Endothelial cell of umbilical vein (primary cell): ENCODE data around the gene COL19A1. TPM values are rescaled to one million over a fixed set of nuclear protein-coding genes. Genes with fewer than 3 reads are reported as not detected.

ENCODE experiments used
- BruUV-seq: library from RNA; stranded (reverse); fragments of 400-500 nt; replicated peaks from 2 replicates; lab custom pipeline; 2021; lab: Mats Ljungman, UMichigan
- CTCF ChIA-PET: fragments of 300-600, 350-600 bp; sonication (Branson Sonifier 250); formaldehyde crosslinking; loops from one replicate; lab custom pipeline; 2021; ENCODE audit warnings: antibody characterized with exemption, inconsistent platforms; lab: Charles Lee
- POLR2A ChIA-PET: fragments of 300-600, 350-600 bp; sonication (Branson Sonifier 250); formaldehyde crosslinking; loops from one replicate; lab custom pipeline; 2021; ENCODE audit warnings: antibody characterized with exemption, inconsistent platforms; lab: Charles Lee
- DNase-seq: peaks from one replicate; pipeline ENCODE4 v3.0.0-alpha.2; 2011; ENCODE audit warnings: low read depth, low spot score
- FAIRE-seq: peaks from 2 replicates; lab custom pipeline; 2011; peaks lifted over from hg19 to GRCh38; lab: Jason Lieb, UNC
- H2AFZ ChIP-seq: 2 replicates; pipeline ENCODE4 v1.6.0; 2012; ENCODE audit warnings: low read depth, low read length, control low read depth, inconsistent platforms
- H3K27ac ChIP-seq: 2 replicates; pipeline ENCODE4 v1.5.1; 2011; ENCODE audit warnings: low read depth, mild to moderate bottlenecking, control low read depth, low read length, moderate library complexity; ENCODE audit not compliant: insufficient read depth
- H3K27me3 ChIP-seq, 2 experiments: 2 replicates each; pipeline versions ENCODE4 v1.6.0 to v1.6.1; 2011; ENCODE audit warnings: low read length in 2 of 2, mixed read lengths in 1 of 2; ENCODE audit not compliant: control insufficient read depth in 2 of 2, insufficient read depth in 2 of 2
- H3K36me3 ChIP-seq, 2 experiments: 2 replicates in 1 of 2; 3 replicates in 1 of 2; pipeline ENCODE4 v1.5.1; 2011; ENCODE audit warnings: low read length in 2 of 2, mild to moderate bottlenecking in 1 of 2, moderate library complexity in 1 of 2; ENCODE audit not compliant: control insufficient read depth in 2 of 2, insufficient read depth in 2 of 2; ENCODE audit errors: extremely low read depth in 1 of 2
- H3K4me1 ChIP-seq: 3 replicates; pipeline ENCODE4 v1.5.1; 2011; ENCODE audit warnings: mild to moderate bottlenecking, low read length; ENCODE audit not compliant: control insufficient read depth, insufficient read depth; ENCODE audit errors: extremely low read depth
- H3K4me2 ChIP-seq: 2 replicates; pipeline ENCODE4 v1.6.1; 2011; ENCODE audit warnings: low read length, control low read depth, mixed read lengths; ENCODE audit not compliant: insufficient read depth
- H3K4me3 ChIP-seq, 3 experiments: fragments of 200-600 bp in 1 of 3; sonication (generic), shearing (Covaris generic) in 1 of 3; replicated peaks in 1 of 3; 2 replicates each; pipeline ENCODE4 v1.5.1; 2011 to 2016; ENCODE audit warnings: control low read depth in 3 of 3, low read length in 3 of 3, mild to moderate bottlenecking in 2 of 3, inconsistent platforms in 1 of 3, low read depth in 1 of 3, moderate library complexity in 1 of 3; ENCODE audit not compliant: insufficient read depth in 1 of 3
- H3K79me2 ChIP-seq: 2 replicates; pipeline ENCODE4 v1.6.0; 2012; ENCODE audit warnings: low read length, inconsistent platforms; ENCODE audit not compliant: control insufficient read depth, insufficient read depth
- H3K9ac ChIP-seq: replicated peaks from 2 replicates; pipeline ENCODE3; 2011; ENCODE audit warnings: low read length, control low read depth; ENCODE audit not compliant: insufficient read depth; ENCODE audit errors: extremely low read depth
- H3K9me1 ChIP-seq: replicated peaks from 3 replicates; pipeline ENCODE4 v1.6.0; 2011; ENCODE audit warnings: mild to moderate bottlenecking, low read length; ENCODE audit not compliant: control insufficient read depth, insufficient read depth; ENCODE audit errors: extremely low read depth
- H3K9me3 ChIP-seq: replicated peaks from 2 replicates; pipeline ENCODE4 v1.5.1; 2012; ENCODE audit warnings: low read length, inconsistent platforms; ENCODE audit not compliant: control insufficient read depth, insufficient read depth
- H4K20me1 ChIP-seq: replicated peaks from 2 replicates; pipeline ENCODE3; 2011; ENCODE audit warnings: mild to moderate bottlenecking, low read length; ENCODE audit not compliant: control insufficient read depth, insufficient read depth; ENCODE audit errors: extremely low read depth
- EZH2 ChIP-seq: IDR thresholded peaks from 2 replicates; pipeline ENCODE4 v1.6.1; 2012; ENCODE audit warnings: borderline replicate concordance, low read depth, mild to moderate bottlenecking, moderate library complexity, low read length, inconsistent platforms; ENCODE audit not compliant: severe bottlenecking
- FOS ChIP-seq: IDR thresholded peaks from 2 replicates; pipeline ENCODE4 v1.6.1; 2011; ENCODE audit warnings: mild to moderate bottlenecking, low read length, moderate library complexity, borderline replicate concordance; ENCODE audit not compliant: insufficient read depth
- GATA2 ChIP-seq: IDR thresholded peaks from 2 replicates; pipeline ENCODE4 v1.7.0; 2011; ENCODE audit warnings: low read depth, mild to moderate bottlenecking, moderate library complexity, mixed read lengths, low read length; ENCODE audit not compliant: insufficient read length, insufficient read depth
- JUN ChIP-seq: IDR thresholded peaks from 2 replicates; pipeline ENCODE4 v1.6.1; 2011; ENCODE audit warnings: borderline replicate concordance, low read depth; ENCODE audit not compliant: insufficient read length, insufficient read depth
- MYC ChIP-seq: IDR thresholded peaks from one replicate; pipeline ENCODE4 v1.6.1; 2011; ENCODE audit warnings: mild to moderate bottlenecking, low read depth, low read length
- POLR2A ChIP-seq: IDR thresholded peaks from 2 replicates; pipeline ENCODE4 v1.6.1; 2012; ENCODE audit warnings: low read depth, mild to moderate bottlenecking, control low read depth, low read length
- POLR2AphosphoS5 ChIP-seq: IDR thresholded peaks from 2 replicates; pipeline ENCODE4 v1.6.1; 2012; ENCODE audit warnings: low read depth, mild to moderate bottlenecking, control low read depth, low read length, moderate library complexity; ENCODE audit not compliant: insufficient read depth
- dilution Hi-C: fragments of 300-500 bp; cut with MboI; formaldehyde crosslinking; loops from one replicate; pipeline ENCODE4 v1.15.0; 2019; ENCODE audit warnings: low sequenced_read_pairs; ENCODE audit not compliant: extremely low pct_ligation_motif_present
- intact Hi-C: fragments of 100-400 bp; cut with micrococcal nuclease; formaldehyde crosslinking; loops from one replicate; pipeline ENCODE4 v1.10.0; 2022
- polyA plus RNA-seq, 4 experiments: library from polyadenylated mRNA; depleted of rRNA in 3 of 4; stranded (reverse) in 3 of 4; unstranded in 1 of 4; fragments of >200 nt; gene quantifications; 2 replicates each; pipeline versions ENCODE4 v1.2.1 to v1.2.3, GENCODE V29; 2011 to 2012; ENCODE audit warnings: missing spikeins in 1 of 4
- total RNA-seq: library from RNA; stranded (reverse); gene quantifications from 2 replicates; pipeline ENCODE4 v1.2.3, GENCODE V29; 2021
- TF ChIP-seq, protein P1 (sequence below), 2 donors: IDR thresholded peaks; 1 replicate in 1 of 2; 2 replicates in 1 of 2; pipeline ENCODE4 v1.5.1; 2011; ENCODE audit warnings: low read length in 2 of 2, mild to moderate bottlenecking in 2 of 2, moderate library complexity in 2 of 2, control low read depth in 1 of 2, inconsistent platforms in 1 of 2, low read depth in 1 of 2; ENCODE audit not compliant: insufficient read depth in 1 of 2; ENCODE audit errors: extremely low read depth in 1 of 2
- TF ChIP-seq, protein P2 (sequence below): IDR thresholded peaks from 2 replicates; pipeline ENCODE4 v1.6.1; 2011; ENCODE audit not compliant: insufficient read depth, insufficient read length

Gene COL19A1
- total and polyA plus RNA-seq, 2 donors (not counting 3 experiments of a cell fraction or from before 2014, with no cell fraction given): not detected

DNA sequence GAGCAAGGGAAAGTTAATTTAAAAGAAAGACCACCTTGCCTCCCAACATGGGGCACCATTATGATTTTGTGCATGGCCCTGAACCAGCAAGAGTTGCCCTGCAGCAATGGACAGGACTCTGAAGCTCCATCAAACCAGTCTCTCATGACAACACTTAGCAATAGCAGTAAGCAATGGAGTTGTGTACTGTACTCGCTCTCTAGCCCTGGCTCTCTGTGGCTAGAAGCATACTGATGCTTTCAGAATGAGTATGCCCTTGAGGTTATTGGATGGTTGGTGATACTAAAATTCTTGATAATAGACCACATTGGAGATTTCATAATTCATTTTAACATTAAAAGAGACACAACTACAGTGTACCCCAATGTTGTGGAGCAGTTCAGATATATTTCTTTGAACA is 46.3 kb upstream of the COL19A1 start:
- Histone ChIP-seq H2AFZ (no peak overlapping the region), H3K4me3 (no peak overlapping the region), H3K9me1 (no peaks in the 10 kb centered on the region), H3K27me3 (no peaks in the 10 kb centered on the region), H3K36me3 (no peaks in the 10 kb centered on the region), H3K4me2 (no peak overlapping the region), H3K9me3 (no peaks in the 10 kb centered on the region), H3K27ac (no peak overlapping the region), H4K20me1 (no peaks in the 10 kb centered on the region), H3K79me2 (no peaks in the 10 kb centered on the region), H3K4me1 (no peaks in the 10 kb centered on the region), H3K9ac (no peak overlapping the region)
- CTCF ChIA-PET: no interaction called here
- intact Hi-C loops: no loop called here
- no TSS peak for BruUV-seq
- dilution Hi-C loops: no loop called here
- DNase-seq: no peak
- FAIRE-seq: no peak
- POLR2A ChIA-PET: no interaction called here
- TF ChIP-seq, protein P1, sequence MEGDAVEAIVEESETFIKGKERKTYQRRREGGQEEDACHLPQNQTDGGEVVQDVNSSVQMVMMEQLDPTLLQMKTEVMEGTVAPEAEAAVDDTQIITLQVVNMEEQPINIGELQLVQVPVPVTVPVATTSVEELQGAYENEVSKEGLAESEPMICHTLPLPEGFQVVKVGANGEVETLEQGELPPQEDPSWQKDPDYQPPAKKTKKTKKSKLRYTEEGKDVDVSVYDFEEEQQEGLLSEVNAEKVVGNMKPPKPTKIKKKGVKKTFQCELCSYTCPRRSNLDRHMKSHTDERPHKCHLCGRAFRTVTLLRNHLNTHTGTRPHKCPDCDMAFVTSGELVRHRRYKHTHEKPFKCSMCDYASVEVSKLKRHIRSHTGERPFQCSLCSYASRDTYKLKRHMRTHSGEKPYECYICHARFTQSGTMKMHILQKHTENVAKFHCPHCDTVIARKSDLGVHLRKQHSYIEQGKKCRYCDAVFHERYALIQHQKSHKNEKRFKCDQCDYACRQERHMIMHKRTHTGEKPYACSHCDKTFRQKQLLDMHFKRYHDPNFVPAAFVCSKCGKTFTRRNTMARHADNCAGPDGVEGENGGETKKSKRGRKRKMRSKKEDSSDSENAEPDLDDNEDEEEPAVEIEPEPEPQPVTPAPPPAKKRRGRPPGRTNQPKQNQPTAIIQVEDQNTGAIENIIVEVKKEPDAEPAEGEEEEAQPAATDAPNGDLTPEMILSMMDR (IDR thresholded peaks at IDR 0.05; ENCODE audit: extremely low read depth in 1 of 2, insufficient read depth in 1 of 2, low read depth in 1 of 2, low read length in 2 of 2): no peak
- TF ChIP-seq MYC: no peak
- no peak for TF ChIP-seq POLR2A
- TF ChIP-seq JUN: no peak
- TF ChIP-seq POLR2AphosphoS5: no peak
- TF ChIP-seq GATA2: no peak

DNA sequence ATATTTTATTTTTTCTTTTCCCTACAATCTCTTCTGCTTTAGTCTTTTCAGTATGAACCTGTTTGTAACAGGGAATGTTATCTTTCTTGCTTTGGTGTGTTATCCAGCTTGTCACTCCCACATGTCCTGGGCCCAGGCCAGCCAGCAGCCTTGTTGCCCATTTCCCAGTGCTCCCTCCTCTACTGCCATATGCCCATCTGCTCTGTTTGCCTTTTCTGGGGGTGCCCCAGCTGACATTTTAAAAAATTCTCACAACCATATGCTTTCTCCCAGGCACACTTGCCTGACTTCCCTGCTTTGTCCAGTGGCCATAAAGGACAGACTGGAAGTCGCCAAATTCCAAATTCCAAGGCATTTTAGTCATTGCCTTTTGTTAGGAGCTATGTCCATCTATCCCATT is 45.9 kb upstream of the COL19A1 start:
- intact Hi-C loops: no loop called here
- BruUV-seq: no TSS peak
- CTCF ChIA-PET: no interaction called here
- Histone ChIP-seq H3K27me3 (no peaks in the 10 kb centered on the region), H3K79me2 (no peaks in the 10 kb centered on the region), H4K20me1 (no peaks in the 10 kb centered on the region), H3K4me2 (no peak overlapping the region), H3K36me3 (no peaks in the 10 kb centered on the region), H2AFZ (no peak overlapping the region), H3K27ac (no peak overlapping the region), H3K4me1 (no peaks in the 10 kb centered on the region), H3K9me3 (no peaks in the 10 kb centered on the region), H3K4me3 (no peak overlapping the region), H3K9ac (no peak overlapping the region), H3K9me1 (no peaks in the 10 kb centered on the region)
- no peak for FAIRE-seq
- dilution Hi-C loops: no loop called here
- TF ChIP-seq, protein P1 (IDR thresholded peaks at IDR 0.05; ENCODE audit: extremely low read depth in 1 of 2, insufficient read depth in 1 of 2, low read depth in 1 of 2, low read length in 2 of 2): no peak
- TF ChIP-seq, protein P2, sequence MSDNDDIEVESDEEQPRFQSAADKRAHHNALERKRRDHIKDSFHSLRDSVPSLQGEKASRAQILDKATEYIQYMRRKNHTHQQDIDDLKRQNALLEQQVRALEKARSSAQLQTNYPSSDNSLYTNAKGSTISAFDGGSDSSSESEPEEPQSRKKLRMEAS: no peak
- TF ChIP-seq FOS (no peak), EZH2 (no peak), POLR2A (no peak), POLR2AphosphoS5 (no peak), MYC (no peak), GATA2 (no peak), JUN (no peak)
- DNase-seq: no peak
- POLR2A ChIA-PET: no interaction called here
